IPS-18a (cell line): ENCODE measurements around the gene SH3BP4.
"Not testable (repeated sequence)": the region's sequence is repeated elsewhere in the genome, so short reads cannot be mapped to it uniquely, and the experiment has no call there.

Experiments
- H3K27ac ChIP-seq: one replicate; pipeline ENCODE4 v1.5.1; 2013; ENCODE audit warnings: low read length
- H3K27me3 ChIP-seq: one replicate; pipeline ENCODE4 v1.6.1; 2013; ENCODE audit warnings: mild to moderate bottlenecking, low read length; ENCODE audit not compliant: control insufficient read depth, insufficient read depth
- H3K36me3 ChIP-seq: one replicate; pipeline ENCODE4 v1.6.1; 2013; ENCODE audit warnings: low read depth, low read length; ENCODE audit not compliant: control insufficient read depth
- H3K4me1 ChIP-seq: one replicate; pipeline ENCODE4 v1.6.1; 2013; ENCODE audit warnings: low read depth, low read length; ENCODE audit not compliant: control insufficient read depth
- H3K4me3 ChIP-seq: one replicate; pipeline ENCODE4 v1.5.1; 2013; ENCODE audit warnings: low read length
- H3K9ac ChIP-seq: one replicate; pipeline ENCODE4 v1.6.1; 2013; ENCODE audit warnings: mild to moderate bottlenecking, low read length, moderate library complexity
- H3K9me3 ChIP-seq: one replicate; pipeline ENCODE4 v1.6.1; 2013; ENCODE audit warnings: low read depth, low read length; ENCODE audit not compliant: control insufficient read depth

Gene SH3BP4

GRCh38 chr2:235052514-235053354 lies 100.9 kb downstream of the SH3BP4 start:
- Histone ChIP-seq H3K36me3 (peaks cover 19% of the 10 kb centered on the region), H3K9me3 (no peaks in the 10 kb centered on the region), H3K9ac (no peak overlapping the region), H3K4me3 (no peak overlapping the region), H3K27me3 (no peaks in the 10 kb centered on the region), H3K27ac (no peak overlapping the region), H3K4me1 (no peaks in the 10 kb centered on the region)

- no peak overlapping the region for H3K4me3 ChIP-seq
- peaks cover 19% of the 10 kb centered on the region for H3K36me3 ChIP-seq
- no peaks in the 10 kb centered on the region for H3K27me3 ChIP-seq
- no peak overlapping the region for H3K9ac ChIP-seq
- no peaks in the 10 kb centered on the region for H3K9me3 ChIP-seq
- H3K4me1 ChIP-seq, result no peaks in the 10 kb centered on the region
- no peak overlapping the region for H3K27ac ChIP-seq
Observed at GRCh38 chr2:235053651-235054050, 101.8 kb downstream of the SH3BP4 start.

- H3K27ac ChIP-seq, result no peak overlapping the region
Observed at GRCh38 chr2:235054475-235054874, 102.7 kb downstream of the SH3BP4 start.

GRCh38 chr2:235054919-235055318 lies 103.1 kb downstream of the SH3BP4 start:
- Histone ChIP-seq H3K27me3 (no peaks in the 10 kb centered on the region), H3K9me3 (no peaks in the 10 kb centered on the region), H3K4me3 (no peak overlapping the region), H3K36me3 (peaks cover 19% of the 10 kb centered on the region), H3K27ac (no peak overlapping the region), H3K9ac (no peak overlapping the region), H3K4me1 (no peaks in the 10 kb centered on the region)

More at GRCh38 chr2:235054475-235054874, 102.7 kb downstream of the SH3BP4 start:
- peaks cover 19% of the 10 kb centered on the region for H3K36me3 ChIP-seq
- H3K4me1 ChIP-seq, result no peaks in the 10 kb centered on the region
- no peaks in the 10 kb centered on the region for H3K27me3 ChIP-seq
- H3K9ac ChIP-seq, result no peak overlapping the region
- no peaks in the 10 kb centered on the region for H3K9me3 ChIP-seq
- no peak overlapping the region for H3K4me3 ChIP-seq

- Histone ChIP-seq H3K4me3 (no peak overlapping the region), H3K9ac (no peak overlapping the region), H3K27ac (no peak overlapping the region), H3K27me3 (no peaks in the 10 kb centered on the region), H3K4me1 (no peaks in the 10 kb centered on the region), H3K36me3 (peaks cover 19% of the 10 kb centered on the region), H3K9me3 (no peaks in the 10 kb centered on the region)
Observed at GRCh38 chr2:235055891-235056516, 104.2 kb downstream of the SH3BP4 start.

- Histone ChIP-seq H3K4me1 (no peaks in the 10 kb centered on the region), H3K27ac (no peak overlapping the region), H3K27me3 (no peaks in the 10 kb centered on the region), H3K4me3 (no peak overlapping the region), H3K9me3 (no peaks in the 10 kb centered on the region), H3K9ac (no peak overlapping the region), H3K36me3 (peaks cover 19% of the 10 kb centered on the region)
Observed at GRCh38 chr2:235056768-235057167, 105.0 kb downstream of the SH3BP4 start.

GRCh38 chr2:235057616-235058015 lies 105.8 kb downstream of the SH3BP4 start:
- not testable (repeated sequence) for H3K9me3 ChIP-seq, H3K9ac ChIP-seq, H3K4me3 ChIP-seq, H3K4me1 ChIP-seq, H3K27me3 ChIP-seq, H3K27ac ChIP-seq
- peaks cover 17% of the 10 kb centered on the region for H3K36me3 ChIP-seq

- no peaks in the 10 kb centered on the region for H3K4me1 ChIP-seq
- no peaks in the 10 kb centered on the region for H3K9me3 ChIP-seq
- H3K27ac ChIP-seq, result no peak overlapping the region
- peaks cover 8% of the 10 kb centered on the region for H3K36me3 ChIP-seq
- no peak overlapping the region for H3K9ac ChIP-seq
- no peaks in the 10 kb centered on the region for H3K27me3 ChIP-seq
- H3K4me3 ChIP-seq, result no peak overlapping the region
Observed at GRCh38 chr2:235059161-235059560, 107.3 kb downstream of the SH3BP4 start.

- H3K4me1 ChIP-seq, result peaks cover 7% of the 10 kb centered on the region
Observed at GRCh38 chr2:235061656-235062055, 109.8 kb downstream of the SH3BP4 start.

GRCh38 chr2:235063471-235063961 lies 111.7 kb downstream of the SH3BP4 start:
- H3K9me3 ChIP-seq, result no peaks in the 10 kb centered on the region
- no peak overlapping the region for H3K27ac ChIP-seq
- H3K27me3 ChIP-seq, result no peaks in the 10 kb centered on the region
- peaks cover 10% of the 10 kb centered on the region for H3K4me1 ChIP-seq
- no peaks in the 10 kb centered on the region for H3K36me3 ChIP-seq
- no peak overlapping the region for H3K9ac ChIP-seq
- no peak overlapping the region for H3K4me3 ChIP-seq

More at GRCh38 chr2:235061656-235062055, 109.8 kb downstream of the SH3BP4 start:
- H3K36me3 ChIP-seq, result no peaks in the 10 kb centered on the region
- H3K9me3 ChIP-seq, result no peaks in the 10 kb centered on the region
- H3K4me3 ChIP-seq, result no peak overlapping the region
- no peak overlapping the region for H3K9ac ChIP-seq
- H3K27ac ChIP-seq, result no peak overlapping the region
- no peaks in the 10 kb centered on the region for H3K27me3 ChIP-seq

GRCh38 chr2:235064976-235065375 lies 113.2 kb downstream of the SH3BP4 start:
- H3K4me3 ChIP-seq, result no peak overlapping the region
- H3K27ac ChIP-seq, result no peak overlapping the region
- H3K9ac ChIP-seq, result no peak overlapping the region
- no peaks in the 10 kb centered on the region for H3K36me3 ChIP-seq
- peaks cover 21% of the 10 kb centered on the region for H3K4me1 ChIP-seq
- H3K27me3 ChIP-seq, result no peaks in the 10 kb centered on the region
- H3K9me3 ChIP-seq, result no peaks in the 10 kb centered on the region
